ENCODE measurements around the gene FBRS. TPM values are rescaled to one million over a fixed set of nuclear protein-coding genes. Genes with fewer than 3 reads are reported as not detected.

The FBRS gene
- total and polyA plus RNA-seq, 2 of the 13 experiments (the other 11 are each of a cell fraction or from before 2014, with no cell fraction given) = 13.7 to 16.2 TPM

- TF ChIP-seq ZFP90 (CRISPR knock-in tag; IDR thresholded peaks at IDR 0.05; ENCODE audit: borderline replicate concordance) (peak; percentile 72; the same call in 1 of the 2 replicates), ZNF557 (CRISPR knock-in tag; IDR thresholded peaks at IDR 0.05) (no peak), RFXAP (CRISPR knock-in tag; IDR thresholded peaks at IDR 0.05; ENCODE audit: borderline replicate concordance) (peak; percentile 21; the same call in 1 of the 2 replicates), ZNF709 (CRISPR knock-in tag; IDR thresholded peaks at IDR 0.05) (peak; percentile 38; the same call in 1 of the 2 replicates), LRRFIP1 (CRISPR knock-in tag; conservative IDR thresholded peaks at IDR 0.05) (no peak), MLX (CRISPR knock-in tag; IDR thresholded peaks at IDR 0.05) (peak; percentile 12; the same call in 1 of the 2 replicates), PRDM4 (CRISPR knock-in tag; IDR thresholded peaks at IDR 0.05; ENCODE audit: borderline replicate concordance) (0 out of 2 replicates have a peak, but pooled peaks have one; percentile 8), CENPT (CRISPR knock-in tag; IDR thresholded peaks at IDR 0.05; ENCODE audit: low read depth) (no peak), THAP9 (CRISPR knock-in tag; IDR thresholded peaks at IDR 0.05; ENCODE audit: borderline replicate concordance) (peak; percentile 6; the same call in 1 of the 2 replicates)
These were observed 688 bp downstream of the FBRS start (continued) for GRCh38 chr16:30658731-30659506.
